MM.1S (cell line): ENCODE data around the gene MANBA.

ENCODE experiments used
- EZH2 ChIP-seq: fragments of 300-600 bp; sonication (generic); optimal IDR thresholded peaks from 2 replicates; pipeline ENCODE3; 2017; ENCODE audit warnings: low read depth, mild to moderate bottlenecking, antibody characterized with exemption, low read length, mixed read lengths
- EZH2phosphoT487 ChIP-seq: fragments of 300-600 bp; sonication (generic); IDR thresholded peaks from 2 replicates; pipeline ENCODE4 v1.6.1; 2018; ENCODE audit warnings: antibody characterized with exemption, low read length
- TF ChIP-seq, protein P1 (sequence below): fragments of 300-600 bp; sonication (generic); IDR thresholded peaks from 2 replicates; pipeline ENCODE4 v1.5.1; 2016; ENCODE audit warnings: antibody characterized with exemption, low read length, mixed read lengths

DNA sequence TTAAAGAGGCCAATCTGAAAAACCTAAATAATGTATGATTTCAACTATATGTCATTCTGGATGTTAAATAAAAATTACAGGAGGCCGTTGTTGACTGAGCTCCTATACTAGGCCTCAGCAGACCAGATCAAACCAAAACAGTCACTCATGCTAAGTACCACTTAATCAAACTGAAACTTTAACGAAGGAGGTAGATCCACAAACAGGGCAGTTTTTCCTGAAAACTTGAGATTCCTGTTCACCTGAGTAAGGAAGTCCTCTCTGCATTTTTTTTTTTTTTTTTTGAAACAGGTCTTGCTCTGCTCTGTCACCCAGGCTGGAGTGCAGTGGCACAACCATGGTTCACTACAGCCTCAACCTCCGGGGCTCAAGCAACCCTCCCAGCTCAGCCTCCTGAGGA, 27.7 kb downstream of the MANBA start:
- TF ChIP-seq EZH2 (no peak), EZH2phosphoT487 (no peak)
- TF ChIP-seq, protein P1, sequence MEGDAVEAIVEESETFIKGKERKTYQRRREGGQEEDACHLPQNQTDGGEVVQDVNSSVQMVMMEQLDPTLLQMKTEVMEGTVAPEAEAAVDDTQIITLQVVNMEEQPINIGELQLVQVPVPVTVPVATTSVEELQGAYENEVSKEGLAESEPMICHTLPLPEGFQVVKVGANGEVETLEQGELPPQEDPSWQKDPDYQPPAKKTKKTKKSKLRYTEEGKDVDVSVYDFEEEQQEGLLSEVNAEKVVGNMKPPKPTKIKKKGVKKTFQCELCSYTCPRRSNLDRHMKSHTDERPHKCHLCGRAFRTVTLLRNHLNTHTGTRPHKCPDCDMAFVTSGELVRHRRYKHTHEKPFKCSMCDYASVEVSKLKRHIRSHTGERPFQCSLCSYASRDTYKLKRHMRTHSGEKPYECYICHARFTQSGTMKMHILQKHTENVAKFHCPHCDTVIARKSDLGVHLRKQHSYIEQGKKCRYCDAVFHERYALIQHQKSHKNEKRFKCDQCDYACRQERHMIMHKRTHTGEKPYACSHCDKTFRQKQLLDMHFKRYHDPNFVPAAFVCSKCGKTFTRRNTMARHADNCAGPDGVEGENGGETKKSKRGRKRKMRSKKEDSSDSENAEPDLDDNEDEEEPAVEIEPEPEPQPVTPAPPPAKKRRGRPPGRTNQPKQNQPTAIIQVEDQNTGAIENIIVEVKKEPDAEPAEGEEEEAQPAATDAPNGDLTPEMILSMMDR: no peak
